ENCODE data around the gene CNDP1. TPM values are rescaled to one million over a fixed set of nuclear protein-coding genes. Genes with fewer than 3 reads are reported as not detected.
A peak's percentile ranks its signal among the peaks of the same experiment; 100 is the strongest.
"Not testable (repeated sequence)": the region's sequence is repeated elsewhere in the genome, so short reads cannot be mapped to it uniquely, and the experiment has no call there.

CNDP1 gene, protein sequence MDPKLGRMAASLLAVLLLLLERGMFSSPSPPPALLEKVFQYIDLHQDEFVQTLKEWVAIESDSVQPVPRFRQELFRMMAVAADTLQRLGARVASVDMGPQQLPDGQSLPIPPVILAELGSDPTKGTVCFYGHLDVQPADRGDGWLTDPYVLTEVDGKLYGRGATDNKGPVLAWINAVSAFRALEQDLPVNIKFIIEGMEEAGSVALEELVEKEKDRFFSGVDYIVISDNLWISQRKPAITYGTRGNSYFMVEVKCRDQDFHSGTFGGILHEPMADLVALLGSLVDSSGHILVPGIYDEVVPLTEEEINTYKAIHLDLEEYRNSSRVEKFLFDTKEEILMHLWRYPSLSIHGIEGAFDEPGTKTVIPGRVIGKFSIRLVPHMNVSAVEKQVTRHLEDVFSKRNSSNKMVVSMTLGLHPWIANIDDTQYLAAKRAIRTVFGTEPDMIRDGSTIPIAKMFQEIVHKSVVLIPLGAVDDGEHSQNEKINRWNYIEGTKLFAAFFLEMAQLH
- polyA plus RNA-seq (ENCODE audit: insufficient read length in 4 of 4), result 1 to 10 TPM in 1 of 4 donors, under 1 TPM in 3; 0.20 to 1.6 (median 0.81) TPM

DNA sequence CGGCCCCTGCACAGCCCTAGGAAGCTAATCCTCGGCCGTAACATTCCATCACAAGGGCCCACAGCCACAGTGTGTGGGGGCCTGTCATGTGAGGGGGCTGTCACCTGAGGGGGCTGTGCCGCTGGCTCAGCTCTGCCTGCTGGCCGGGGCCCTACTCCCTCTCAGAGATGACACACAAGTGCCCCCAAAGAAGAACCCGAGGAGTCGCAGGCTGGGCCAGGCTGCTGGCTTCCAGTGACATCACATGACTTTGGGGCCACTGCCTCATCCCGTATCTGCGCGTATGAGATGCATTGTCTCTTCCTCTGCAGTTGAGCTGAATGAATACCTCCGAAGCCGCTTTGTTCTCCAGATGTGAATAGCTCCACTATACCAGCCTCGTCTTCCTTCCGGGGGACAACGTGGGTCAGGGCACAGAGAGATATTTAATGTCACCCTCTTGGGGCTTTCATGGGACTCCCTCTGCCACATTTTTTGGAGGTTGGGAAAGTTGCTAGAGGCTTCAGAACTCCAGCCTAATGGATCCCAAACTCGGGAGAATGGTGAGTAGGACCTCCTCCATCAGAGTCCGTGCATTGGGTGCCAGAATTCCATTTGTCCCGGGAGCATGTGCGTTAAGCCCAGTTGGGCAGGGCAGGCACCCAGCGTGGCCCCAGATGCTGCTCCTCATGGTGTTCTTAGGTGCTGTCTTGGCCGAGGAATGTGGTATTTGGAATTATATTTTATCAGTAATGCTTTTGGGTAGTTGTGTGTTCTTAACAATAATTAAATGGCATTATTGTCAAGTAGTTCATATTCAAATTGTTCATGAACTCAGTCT lies at the start of gene CNDP1:
TSS of gene CNDP1 (plus strand) at position 351 of the 820 bp plus-strand sequence. CDS start at position 519, 168 bp downstream.
- DNase-seq (ENCODE audit: low read depth in 4 of 4, low spot score in 3 of 4), result no peak

GRCh38 chr18:74486119-74486849 lies 48.0 kb upstream of the CNDP1 start:
- DNase-seq (ENCODE audit: low read depth in 4 of 4, low spot score in 3 of 4), result no peak

DNA sequence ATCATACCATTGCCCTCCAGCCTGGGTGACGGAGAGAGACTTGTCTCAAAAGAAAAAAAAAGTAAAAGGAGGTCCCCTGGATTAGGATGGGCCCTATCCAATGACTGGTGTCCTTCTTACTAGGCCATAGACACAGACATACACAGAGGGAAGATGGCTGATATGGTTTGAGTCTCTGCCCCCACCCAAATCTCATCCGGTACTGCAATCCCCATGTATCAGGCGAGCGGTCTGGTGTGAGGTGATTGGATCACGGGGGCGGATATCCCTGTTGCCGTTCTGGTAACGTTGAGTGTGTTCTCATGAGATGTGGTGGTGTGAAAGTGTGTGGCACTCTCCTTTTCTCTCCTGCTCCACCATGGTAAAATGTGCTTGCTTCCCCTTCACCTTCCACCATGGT lies 45.9 kb upstream of the CNDP1 start:
- no peak for DNase-seq (ENCODE audit: low read depth in 4 of 4, low spot score in 3 of 4)

- no peak for DNase-seq (ENCODE audit: low read depth in 4 of 4, low spot score in 3 of 4)
Measured at GRCh38 chr18:74488864-74489263, 45.4 kb upstream of the CNDP1 start.

DNA sequence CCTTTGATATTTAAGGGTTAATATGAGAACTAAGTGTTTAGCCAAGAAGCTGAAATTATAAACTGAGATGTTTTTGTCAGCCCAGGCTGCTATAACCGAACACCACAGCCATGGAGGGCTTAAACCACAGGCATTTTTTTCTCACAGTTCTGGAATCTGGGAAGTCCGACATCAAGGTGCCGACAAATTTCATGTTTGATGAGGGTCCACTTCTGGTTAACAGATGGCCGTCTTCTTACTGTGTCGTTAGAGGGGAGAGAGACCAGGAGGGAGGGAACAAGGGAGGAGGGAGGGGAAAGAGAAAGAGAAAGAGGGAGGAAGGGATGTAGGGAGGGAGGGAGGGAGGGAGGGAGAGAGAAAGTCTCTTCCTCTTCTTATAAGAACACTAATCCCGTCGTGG lies 44.6 kb upstream of the CNDP1 start:
- DNase-seq (ENCODE audit: low read depth in 4 of 4, low spot score in 3 of 4), result no peak

GRCh38 chr18:74492259-74492658 lies 42.0 kb upstream of the CNDP1 start:
- DNase-seq (ENCODE audit: low read depth in 4 of 4, low spot score in 3 of 4), result no peak

DNA sequence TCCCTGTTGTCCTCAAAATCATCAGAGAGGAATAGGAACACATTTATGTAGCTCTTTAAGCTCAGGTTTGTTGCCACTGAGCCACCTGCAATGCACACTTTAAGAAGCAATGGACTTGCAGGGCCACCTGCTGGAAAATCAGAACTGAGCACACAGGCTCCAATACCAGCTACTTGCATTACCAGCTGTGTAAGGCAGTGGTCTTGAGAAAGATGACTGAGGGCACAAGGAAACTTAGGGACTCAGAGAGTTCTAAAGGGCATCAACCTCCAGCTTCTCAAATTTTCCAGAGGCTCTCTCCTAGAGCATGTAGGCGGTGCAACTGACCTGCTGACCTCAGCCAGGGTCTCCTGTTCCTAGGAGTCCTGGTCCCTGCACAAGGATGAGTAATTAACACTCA lies 40.6 kb upstream of the CNDP1 start:
- DNase-seq (ENCODE audit: low read depth in 4 of 4, low spot score in 3 of 4), result peak in 1 of 4 donors; percentile 44

GRCh38 chr18:74494514-74494913 lies 39.8 kb upstream of the CNDP1 start:
- DNase-seq (ENCODE audit: low read depth in 4 of 4, low spot score in 3 of 4), result no peak

- DNase-seq (ENCODE audit: low read depth in 4 of 4, low spot score in 3 of 4), result peak; percentile 97 to 99 (median 98)
Measured at GRCh38 chr18:74495581-74496507, 38.5 kb upstream of the CNDP1 start, which contains the start of gene CNDP2. TSS of gene CNDP2 (plus strand) at chr18:74496363. CDS start at chr18:74499974, 3,611 bp downstream.

DNA sequence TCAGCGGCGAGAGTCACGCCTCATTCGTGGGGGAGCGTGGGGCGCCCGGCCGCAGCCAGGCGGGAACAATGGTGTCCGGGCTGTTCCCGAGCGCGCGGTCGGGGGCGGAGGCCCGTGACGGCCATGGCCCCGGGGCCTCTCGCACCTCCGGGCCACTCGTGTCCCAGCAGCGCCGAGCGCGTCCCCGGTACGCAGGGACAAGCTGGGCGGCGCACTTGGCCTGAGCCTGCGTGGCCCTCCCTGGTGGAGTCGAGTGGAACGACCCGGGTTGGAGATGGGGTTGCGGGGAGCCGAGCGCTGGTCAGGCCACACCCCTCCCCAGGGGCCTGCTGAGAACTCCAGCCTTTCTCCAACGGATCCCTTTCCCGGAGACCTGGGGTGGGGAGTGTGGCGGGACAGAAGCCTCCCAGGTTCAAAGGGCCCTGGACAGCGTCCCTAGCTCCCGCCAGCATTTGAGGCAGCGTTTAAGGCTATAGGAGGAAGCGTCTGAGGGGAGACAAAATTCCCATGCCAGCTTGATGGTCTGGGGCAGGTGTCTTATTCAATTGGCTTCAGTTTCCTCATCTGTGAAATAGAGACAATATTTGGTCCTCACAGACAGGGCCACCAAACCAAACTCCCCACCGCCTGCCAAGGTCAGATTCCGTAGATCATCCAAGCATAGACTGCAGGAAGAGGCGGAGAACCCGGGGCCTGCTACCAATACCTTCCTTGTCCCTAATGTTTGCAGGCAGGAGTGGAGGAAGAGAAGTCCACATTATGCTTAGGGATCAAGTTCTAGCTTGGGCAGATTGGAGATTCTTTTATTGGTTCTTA lies 37.6 kb upstream of the CNDP1 start:
- no peak for DNase-seq (ENCODE audit: low read depth in 4 of 4, low spot score in 3 of 4)

- DNase-seq (ENCODE audit: low read depth in 4 of 4, low spot score in 3 of 4), result no peak
Measured at GRCh38 chr18:74497324-74497676, 37.0 kb upstream of the CNDP1 start.

DNA sequence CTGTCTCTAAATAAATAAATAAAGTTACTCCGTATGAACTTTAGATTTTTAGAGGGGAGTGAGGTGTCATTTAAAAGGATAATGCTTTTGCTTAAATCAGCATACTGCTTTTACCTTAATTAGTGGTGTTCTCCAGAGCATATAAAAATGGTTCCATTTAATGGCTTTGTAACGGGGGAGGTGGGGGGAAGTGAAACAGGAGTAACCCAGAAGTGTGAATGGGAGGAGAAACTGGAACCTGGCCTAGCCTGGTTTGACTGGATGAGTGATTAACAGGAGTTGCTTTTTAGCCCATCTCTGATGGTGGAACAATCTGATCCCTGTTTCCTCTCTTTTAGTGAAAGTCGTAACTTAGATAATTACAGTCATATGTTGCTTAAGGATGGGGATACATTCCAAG lies 36.5 kb upstream of the CNDP1 start:
- DNase-seq (ENCODE audit: low read depth in 4 of 4, low spot score in 3 of 4), result no peak

- DNase-seq (ENCODE audit: low read depth in 4 of 4, low spot score in 3 of 4), result no peak
Measured at GRCh38 chr18:74498712-74499627, 35.3 kb upstream of the CNDP1 start.

- no peak for DNase-seq (ENCODE audit: low read depth in 4 of 4, low spot score in 3 of 4)
Measured at GRCh38 chr18:74499633-74500032, 34.7 kb upstream of the CNDP1 start.

DNA sequence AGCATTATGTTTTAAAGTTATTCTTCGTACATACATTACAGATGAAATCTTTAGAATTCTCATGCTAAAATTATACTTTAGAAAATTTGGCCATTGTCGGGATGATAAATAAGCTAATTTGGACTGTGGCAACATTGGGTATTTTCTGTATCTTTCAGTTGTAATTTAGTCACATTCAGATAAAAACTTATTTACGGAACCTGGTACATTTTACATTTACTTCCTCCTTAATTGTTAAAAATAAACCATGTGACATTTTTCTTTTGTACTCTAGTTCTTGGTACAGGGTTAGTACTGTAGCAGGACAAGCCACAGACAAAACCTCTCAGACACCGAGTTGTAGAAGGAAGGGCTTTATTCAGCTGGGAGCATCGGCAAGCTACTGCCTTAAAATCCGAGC lies 33.9 kb upstream of the CNDP1 start:
- DNase-seq (ENCODE audit: low read depth in 4 of 4, low spot score in 3 of 4), result no peak

GRCh38 chr18:74500774-74501173 lies 33.5 kb upstream of the CNDP1 start:
- not testable (repeated sequence) for DNase-seq (ENCODE audit: low read depth in 4 of 4, low spot score in 3 of 4)

- no peak for DNase-seq (ENCODE audit: low read depth in 4 of 4, low spot score in 3 of 4)
Measured at GRCh38 chr18:74501386-74501785, 32.9 kb upstream of the CNDP1 start.

GRCh38 chr18:74503137-74503536 lies 31.2 kb upstream of the CNDP1 start:
- no peak for DNase-seq (ENCODE audit: low read depth in 4 of 4, low spot score in 3 of 4)

Data from left renal pelvis (tissue), 4 donors.